Osteoblast (primary cell): ENCODE results near the gene PRUNE1. TPM values are rescaled to one million over a fixed set of nuclear protein-coding genes. Genes with fewer than 3 reads are reported as not detected.
A peak's percentile ranks its signal among the peaks of the same experiment; 100 is the strongest.

Experiments used
- DNase-seq: peaks from one replicate; pipeline ENCODE4 v3.0.0; 2011; ENCODE audit warnings: low spot score, mixed read lengths; ENCODE audit not compliant: insufficient read length; ENCODE audit errors: missing footprints
- H2AFZ ChIP-seq: 2 replicates; pipeline ENCODE4 v1.6.0; 2011; ENCODE audit warnings: mild to moderate bottlenecking, low read length
- H3K27ac ChIP-seq: 2 replicates; pipeline ENCODE4 v1.5.1; 2011; ENCODE audit warnings: mild to moderate bottlenecking, low read depth, low read length, moderate library complexity
- H3K27me3 ChIP-seq: 2 replicates; pipeline ENCODE4 v1.6.0; 2012; ENCODE audit warnings: mild to moderate bottlenecking, control low read depth, inconsistent platforms, low read length, moderate library complexity; ENCODE audit not compliant: insufficient read depth
- H3K36me3 ChIP-seq: 2 replicates; pipeline ENCODE4 v1.5.1; 2011; ENCODE audit warnings: mild to moderate bottlenecking, low read length, control low read depth, moderate library complexity; ENCODE audit not compliant: insufficient read depth
- H3K4me1 ChIP-seq: 2 replicates; pipeline ENCODE4 v1.5.1; 2011; ENCODE audit warnings: mild to moderate bottlenecking, low read length, control low read depth, moderate library complexity; ENCODE audit not compliant: insufficient read depth
- H3K4me2 ChIP-seq: 2 replicates; pipeline ENCODE4 v1.6.0; 2011; ENCODE audit warnings: mild to moderate bottlenecking, low read length; ENCODE audit not compliant: insufficient read depth
- H3K4me3 ChIP-seq: fragments of 200-600 bp; sonication (generic); 3 replicates; pipeline ENCODE4 v1.5.1; 2012; ENCODE audit warnings: mild to moderate bottlenecking, low read length, inconsistent platforms; ENCODE audit not compliant: insufficient read depth
- H3K79me2 ChIP-seq: 2 replicates; pipeline ENCODE4 v1.6.0; 2012; ENCODE audit warnings: mild to moderate bottlenecking, low read length, control low read depth, inconsistent platforms; ENCODE audit not compliant: insufficient read depth
- H3K9me3 ChIP-seq: 2 replicates; pipeline ENCODE4 v1.5.1; 2011; ENCODE audit warnings: low read depth, low read length, control low read depth
- H4K20me1 ChIP-seq: 2 replicates; pipeline ENCODE4 v1.6.0; 2012; ENCODE audit warnings: mild to moderate bottlenecking, low read length, control low read depth; ENCODE audit not compliant: insufficient read depth
- CTCF ChIP-seq: IDR thresholded peaks from 2 replicates; pipeline ENCODE4 v1.5.1; 2011; ENCODE audit warnings: mild to moderate bottlenecking, low read depth, low read length, moderate library complexity; ENCODE audit errors: extremely low read depth
- total RNA-seq: library from RNA; depleted of rRNA; stranded (reverse); fragments of >200 nt; gene quantifications from 2 replicates; pipeline ENCODE4 v1.2.3, GENCODE V29; 2012

Gene PRUNE1
- 8.3 and 11.6 TPM in 2 replicates for total RNA-seq

GRCh38 chr1:151008244-151009205, at the start of gene PRUNE1:
TSS of gene PRUNE1 (plus strand) at chr1:151008449. CDS start at chr1:151008633, 184 bp downstream.
- Histone ChIP-seq H3K79me2 (peaks cover 30% of the 10 kb centered on the region), H4K20me1 (no peaks in the 10 kb centered on the region), H3K9me3 (no peaks in the 10 kb centered on the region), H3K4me2 (peak within 1 kb of the TSS; percentile 92), H3K4me1 (peaks cover 46% of the 10 kb centered on the region), H3K4me3 (peak within 1 kb of the TSS; percentile 99), H3K27ac (peak within 1 kb of the TSS; percentile 91), H3K36me3 (no peaks in the 10 kb centered on the region), H3K27me3 (no peaks in the 10 kb centered on the region), H2AFZ (peak within 1 kb of the TSS; percentile 99)
- no peak for TF ChIP-seq CTCF
- DNase-seq = peak; percentile 97

- no peak overlapping the region for H3K27ac ChIP-seq
- TF ChIP-seq CTCF = no peak
- H3K79me2 ChIP-seq = no peaks in the 10 kb centered on the region
- no peaks in the 10 kb centered on the region for H3K4me1 ChIP-seq
- no peaks in the 10 kb centered on the region for H3K9me3 ChIP-seq
- no peak overlapping the region for H3K4me3 ChIP-seq
- H3K36me3 ChIP-seq = peaks cover 74% of the 10 kb centered on the region
- no peak overlapping the region for H3K4me2 ChIP-seq
- H3K27me3 ChIP-seq = no peaks in the 10 kb centered on the region
- no peak for DNase-seq
- no peak overlapping the region for H2AFZ ChIP-seq
- H4K20me1 ChIP-seq = no peaks in the 10 kb centered on the region
Observed at GRCh38 chr1:150960646-150961045, 47.6 kb upstream of the PRUNE1 start.

GRCh38 chr1:150961756-150962155, 46.5 kb upstream of the PRUNE1 start:
- peaks cover 5% of the 10 kb centered on the region for H4K20me1 ChIP-seq
- H3K79me2 ChIP-seq = peaks cover 6% of the 10 kb centered on the region
- H3K4me1 ChIP-seq = no peaks in the 10 kb centered on the region
- H3K4me2 ChIP-seq = no peak overlapping the region
- H3K27ac ChIP-seq = no peak overlapping the region
- H3K4me3 ChIP-seq = no peak overlapping the region
- H3K36me3 ChIP-seq = peaks cover 81% of the 10 kb centered on the region
- no peaks in the 10 kb centered on the region for H3K27me3 ChIP-seq
- no peak for TF ChIP-seq CTCF
- no peaks in the 10 kb centered on the region for H3K9me3 ChIP-seq
- no peak overlapping the region for H2AFZ ChIP-seq
- DNase-seq = no peak
